ENCODE data around the gene ELANE.
"Not testable (repeated sequence)": the region's sequence is repeated elsewhere in the genome, so short reads cannot be mapped to it uniquely, and the experiment has no call there.

The ELANE gene

GRCh38 chr19:881385-882071 is 29.4 kb downstream of the ELANE start:
- no peak for DNase-seq

DNA sequence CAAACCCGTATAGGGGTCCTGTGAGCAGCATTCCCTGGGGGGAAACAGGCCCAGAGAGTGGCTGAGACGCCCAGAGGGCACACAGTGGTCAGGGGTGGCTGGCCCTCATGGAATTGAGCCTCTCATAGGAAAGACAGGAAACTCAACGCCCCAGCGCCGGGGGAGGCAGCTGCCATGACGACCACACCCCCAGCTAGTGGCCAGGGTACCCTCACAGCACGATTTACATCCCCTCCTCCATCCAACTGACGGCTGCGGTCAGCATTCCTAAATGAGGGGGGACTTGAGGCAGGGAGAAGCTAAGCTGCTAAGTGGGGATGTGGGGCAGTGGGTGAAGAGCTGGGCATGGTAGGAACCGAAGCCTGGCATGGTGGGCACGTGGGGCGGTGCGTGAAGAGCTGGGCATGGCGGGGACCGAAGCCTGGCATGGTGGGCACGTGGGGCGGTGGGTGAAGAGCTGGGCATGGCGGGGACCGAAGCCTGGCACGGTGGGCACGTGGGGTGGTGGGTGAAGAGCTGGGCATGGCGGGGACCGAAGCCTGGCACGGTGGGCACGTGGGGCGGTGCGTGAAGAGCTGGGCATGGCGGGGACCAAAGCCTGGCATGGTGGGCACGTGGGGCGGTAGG is 30.9 kb downstream of the ELANE start:
- DNase-seq, result no peak

GRCh38 chr19:883661-884211 is 31.6 kb downstream of the ELANE start:
- no peak for DNase-seq

DNA sequence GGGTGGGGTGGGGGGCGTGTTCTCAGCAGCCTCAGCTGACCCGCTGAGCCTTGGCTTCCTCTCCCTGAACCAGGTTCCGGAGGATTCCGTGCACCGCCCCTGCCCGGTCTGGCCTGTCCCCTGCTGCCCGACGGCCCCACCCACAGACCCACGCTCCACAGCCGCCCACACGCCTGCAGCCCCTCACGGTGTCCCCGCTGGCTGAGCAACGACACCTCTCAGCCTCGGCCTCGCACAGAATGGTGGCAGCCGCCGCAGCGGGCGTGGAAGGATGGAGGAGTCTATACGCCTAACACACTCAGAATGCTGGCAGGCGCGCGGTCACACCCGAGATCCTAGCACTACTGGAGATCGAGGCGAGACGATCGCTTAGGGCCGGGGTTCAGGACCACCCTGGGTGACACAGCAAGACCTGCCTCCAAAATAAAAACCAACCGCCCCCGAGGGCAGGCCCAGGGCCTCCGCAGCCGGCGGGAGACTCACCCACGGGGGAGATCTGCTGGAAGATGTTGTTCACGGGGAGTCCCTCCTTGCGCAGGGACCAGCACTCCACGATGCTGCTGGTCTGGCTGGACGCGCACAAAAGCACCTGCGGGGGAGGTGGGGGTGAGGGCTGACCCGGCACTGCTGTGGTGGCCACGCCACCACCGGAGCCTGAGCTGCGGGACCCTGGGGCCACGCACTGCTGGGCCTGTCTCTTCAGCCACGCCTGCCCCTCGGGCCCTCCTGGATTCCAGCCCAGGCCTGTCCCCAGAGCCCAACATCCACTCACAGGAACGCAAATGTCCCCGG is 32.5 kb downstream of the ELANE start:
- no peak for DNase-seq

- DNase-seq, result no peak
These were observed 33.6 kb downstream of the ELANE start for GRCh38 chr19:885536-886224.

DNA sequence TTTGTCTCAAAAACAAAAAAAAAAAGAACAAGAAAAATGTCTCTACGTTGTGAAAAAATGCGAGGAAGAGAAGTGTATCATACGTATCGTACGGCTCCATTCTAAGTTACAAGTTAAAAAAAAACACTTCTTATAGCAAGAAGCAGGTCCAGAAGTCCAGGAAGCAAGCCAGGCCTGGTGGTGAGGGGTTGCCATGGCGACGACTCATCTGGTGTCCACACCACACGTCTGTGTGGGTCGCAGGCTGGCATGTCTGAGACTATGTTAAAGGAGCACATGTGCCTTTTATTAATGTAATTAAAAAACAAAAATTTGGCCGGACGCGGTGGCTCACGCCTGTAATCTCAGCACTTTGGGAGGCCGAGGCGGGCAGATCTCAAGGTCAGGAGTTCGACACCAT is 35.0 kb downstream of the ELANE start:
- no peak for DNase-seq

DNA sequence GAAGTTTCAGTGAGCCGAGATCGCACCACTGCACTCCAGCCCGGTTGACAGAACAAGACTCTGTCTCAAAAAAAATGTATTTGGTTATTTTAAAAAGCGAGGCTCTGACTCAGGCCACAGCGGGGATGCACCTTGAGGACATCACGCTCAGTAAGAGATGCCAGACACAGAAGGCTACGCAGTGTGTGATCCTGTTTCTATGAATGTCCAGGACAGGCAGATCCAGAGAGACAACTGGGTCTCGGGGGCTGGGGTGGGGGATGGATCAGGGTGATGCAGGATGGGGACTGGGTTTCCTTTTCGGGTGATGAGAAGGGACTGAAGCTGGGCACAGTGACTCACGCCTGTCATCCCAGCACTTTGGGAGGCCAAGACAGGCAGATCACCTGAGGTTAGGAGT is 35.5 kb downstream of the ELANE start:
- DNase-seq, result no peak

DNA sequence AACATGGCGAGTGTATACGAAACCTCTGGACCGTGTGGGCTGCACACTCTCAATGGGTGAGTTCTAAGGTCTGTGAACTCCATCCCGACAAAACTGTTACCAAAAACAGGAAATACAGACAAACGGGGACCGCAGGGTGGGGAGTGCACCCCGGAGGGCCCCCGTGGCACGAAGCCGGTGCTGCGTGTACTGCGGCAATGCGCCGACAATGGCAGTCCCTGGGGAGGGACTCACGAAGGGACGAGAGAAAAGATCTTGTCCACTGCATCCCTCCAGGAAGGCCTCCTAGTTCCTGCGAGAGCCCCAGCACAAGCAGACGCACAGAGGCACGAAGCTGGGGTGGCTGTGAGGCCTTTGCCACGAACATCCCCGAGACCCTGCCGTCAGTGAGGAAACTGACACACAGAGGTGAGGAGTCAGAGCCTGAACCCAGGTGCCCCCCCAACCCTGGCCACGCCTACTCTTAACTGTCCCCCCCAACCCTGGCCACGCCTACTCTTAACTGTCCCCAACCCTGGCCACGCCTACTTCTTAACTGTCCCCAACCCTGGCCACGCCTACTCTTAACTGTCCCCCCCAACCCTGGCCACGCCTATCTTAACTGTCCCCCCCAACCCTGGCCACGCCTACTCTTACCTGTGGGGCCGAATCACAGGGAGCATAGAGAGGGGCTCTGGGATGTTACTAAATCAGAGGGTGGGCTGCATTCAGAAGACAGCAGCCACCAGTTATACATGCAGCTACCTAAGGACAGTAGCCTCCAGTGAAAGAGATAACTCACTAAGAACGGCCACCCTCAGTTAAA is 36.7 kb downstream of the ELANE start:
- no peak for DNase-seq

GRCh38 chr19:889662-890295 is 37.7 kb downstream of the ELANE start:
- DNase-seq, result no peak

DNA sequence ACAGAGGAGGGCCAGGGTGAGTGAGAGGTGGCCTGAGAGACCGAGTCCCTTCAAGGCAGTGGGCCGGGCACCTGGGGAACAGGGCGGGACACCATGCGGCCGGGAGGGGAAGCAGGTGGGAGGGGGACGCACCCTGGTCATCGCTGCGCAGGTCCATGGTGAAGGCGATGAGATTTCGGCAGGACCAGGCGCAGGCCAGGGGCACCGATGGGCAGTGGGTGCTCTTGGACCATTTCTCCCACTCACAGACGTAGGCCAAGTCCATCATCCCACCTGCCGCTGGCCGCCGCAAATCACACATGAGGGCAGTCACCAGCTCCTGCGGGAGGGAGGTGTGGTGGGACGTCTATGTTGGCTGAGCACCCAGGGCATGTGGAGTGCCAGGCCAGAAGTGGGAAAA is 38.7 kb downstream of the ELANE start:
- no peak for DNase-seq

DNA sequence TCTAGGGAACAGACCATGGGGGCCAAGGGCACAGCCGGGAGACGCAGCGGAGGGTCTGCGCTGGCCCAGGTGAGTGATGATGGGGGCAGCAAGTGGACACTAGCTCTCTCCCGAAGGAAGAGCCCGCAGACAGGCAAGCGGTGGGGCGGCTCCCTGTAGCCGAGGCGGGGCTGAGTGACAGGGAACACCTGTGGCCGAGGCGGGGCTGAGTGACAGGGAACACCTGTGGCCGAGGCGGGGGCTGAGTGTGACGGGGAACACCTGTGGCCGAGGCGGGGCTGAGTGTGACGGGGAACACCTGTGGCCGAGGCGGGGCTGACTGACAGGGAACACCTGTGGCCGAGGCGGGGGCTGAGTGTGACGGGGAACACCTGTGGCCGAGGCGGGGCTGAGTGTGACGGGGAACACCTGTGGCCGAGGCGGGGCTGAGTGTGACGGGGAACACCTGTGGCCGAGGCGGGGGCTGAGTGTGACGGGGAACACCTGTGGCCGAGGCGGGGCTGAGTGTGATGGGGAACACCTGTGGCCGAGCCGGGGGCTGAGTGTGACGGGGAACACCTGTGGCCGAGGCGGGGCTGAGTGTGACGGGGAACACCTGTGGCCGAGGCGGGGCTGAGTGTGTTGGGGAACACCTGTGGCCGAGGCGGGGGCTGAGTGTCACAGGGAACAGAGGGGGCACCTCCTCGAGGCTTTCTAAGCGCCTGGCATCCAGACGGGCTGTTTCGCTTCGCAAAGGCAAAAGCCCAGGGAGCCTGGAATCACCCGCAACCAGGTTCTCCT is 39.5 kb downstream of the ELANE start:
- DNase-seq, result not testable (repeated sequence)

GRCh38 chr19:892243-892893 is 40.3 kb downstream of the ELANE start:
- DNase-seq, result no peak

GRCh38 chr19:892894-893689 is 41.0 kb downstream of the ELANE start, which contains the start of the genes MED16 and RNU6-9:
TSS of gene MED16 (minus strand) at chr19:893187. CDS start at chr19:891131, 2,056 bp downstream.
TSS of gene RNU6-9 (plus strand) at chr19:893484.
- peak; percentile 96 for DNase-seq

DNA sequence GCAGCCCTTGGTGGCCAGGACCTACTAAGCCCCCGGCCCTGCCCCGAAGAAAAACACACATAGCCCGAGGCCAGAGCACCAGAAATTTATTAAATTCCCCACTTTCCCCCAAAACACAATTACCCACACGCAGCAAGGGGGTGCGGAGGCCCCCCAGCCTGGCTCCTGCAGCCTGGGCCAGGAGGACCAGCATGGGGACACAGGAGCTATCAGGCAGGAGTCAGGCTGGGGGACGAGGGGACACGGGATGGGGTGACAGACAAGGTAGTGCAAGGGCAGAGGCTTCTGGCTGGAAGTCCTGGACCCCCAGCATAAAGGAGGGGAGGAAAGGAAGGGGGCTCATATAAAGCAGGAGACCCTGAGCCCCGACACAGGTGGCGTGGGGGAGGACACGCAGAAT is 44.3 kb downstream of the ELANE start:
- DNase-seq, result no peak

DNA sequence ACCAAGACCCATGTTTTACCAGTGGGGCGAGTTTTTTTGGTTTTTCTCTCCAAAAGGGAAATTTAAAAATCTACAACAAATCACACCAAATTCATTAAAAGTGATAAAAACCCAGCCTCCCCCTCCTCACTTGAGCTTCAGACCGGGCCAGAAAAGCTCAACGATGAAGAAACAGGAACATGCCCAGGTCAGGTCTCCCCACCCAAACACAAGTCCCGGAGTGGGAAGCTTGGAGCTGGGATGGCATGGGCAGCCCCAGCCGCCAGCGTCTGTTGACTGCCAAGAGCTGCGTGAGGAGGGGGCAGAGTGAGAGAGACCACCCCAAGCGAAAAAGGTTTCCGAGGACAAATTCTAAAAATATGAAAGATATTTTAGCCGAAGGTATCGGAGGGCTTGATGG is 44.9 kb downstream of the ELANE start:
- DNase-seq, result no peak

- DNase-seq, result no peak
These were observed 45.4 kb downstream of the ELANE start for GRCh38 chr19:897442-898039.

DNA sequence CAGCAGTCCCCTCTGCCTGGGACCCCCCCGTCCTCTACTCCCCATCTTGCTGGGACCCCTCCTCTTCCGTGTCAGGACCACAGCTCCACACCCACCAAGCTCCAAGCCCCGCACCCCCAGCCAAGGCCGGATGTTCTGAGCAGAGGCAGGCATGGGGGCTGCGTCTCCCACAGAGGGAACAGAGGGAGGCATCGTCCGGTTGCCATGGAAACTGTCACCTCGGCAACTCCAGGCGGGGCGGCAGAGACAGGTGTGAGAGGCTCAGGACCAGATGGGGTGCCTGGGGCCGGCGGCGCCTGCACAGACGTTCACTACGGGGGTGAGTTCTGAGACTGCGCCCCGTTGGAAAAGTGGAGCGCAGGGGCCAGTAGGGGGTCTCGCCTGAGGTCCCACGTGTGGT is 46.6 kb downstream of the ELANE start:
- no peak for DNase-seq

DNA sequence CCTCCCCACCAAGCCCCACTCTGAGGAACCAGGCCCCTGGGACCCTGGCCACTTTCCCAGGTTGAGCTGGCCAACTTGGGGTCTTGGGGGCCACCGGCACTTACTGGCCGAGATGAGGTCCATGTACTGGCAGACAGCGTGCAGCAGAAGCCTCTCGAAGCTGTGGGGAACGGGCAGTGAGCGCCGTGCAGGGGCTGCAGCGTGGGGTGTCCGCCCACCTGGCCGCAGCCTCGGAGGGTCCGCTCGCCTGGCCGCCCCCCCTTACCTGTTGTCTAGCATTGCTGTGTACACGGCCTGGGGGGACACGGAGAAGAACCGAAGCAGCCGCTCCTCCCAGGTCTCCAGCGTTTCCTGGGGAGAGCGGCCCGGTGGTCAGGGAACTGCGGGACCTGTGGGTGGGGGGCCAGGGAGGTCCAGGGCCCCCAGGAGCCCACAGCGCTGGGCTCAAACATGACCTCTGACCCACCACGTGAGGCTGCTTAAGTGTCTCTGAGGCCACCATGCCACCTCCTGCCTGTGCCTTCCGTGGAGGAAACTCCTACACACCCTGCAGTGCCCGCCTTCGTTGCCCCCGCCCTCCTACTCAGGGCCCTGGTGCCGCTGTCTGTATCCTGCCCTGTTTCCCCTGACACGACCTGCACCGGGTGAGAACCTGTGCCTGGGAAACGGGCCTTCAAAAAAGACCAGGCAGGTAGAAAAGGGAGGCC is 47.4 kb downstream of the ELANE start:
- no peak for DNase-seq

DNA sequence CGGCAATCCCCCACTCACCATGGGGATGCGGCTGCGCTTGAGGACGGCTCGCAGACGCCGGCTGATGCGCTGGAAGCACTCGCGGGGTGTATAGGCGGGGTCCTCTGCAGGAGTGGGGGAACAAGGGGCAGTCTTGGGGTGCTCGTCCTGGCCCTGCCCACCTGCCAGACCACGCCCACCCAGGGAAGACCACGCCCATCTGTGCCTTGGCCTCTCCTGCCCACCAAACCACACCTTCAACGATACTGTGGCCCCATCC is 47.9 kb downstream of the ELANE start:
- DNase-seq, result no peak

Measured in inflammatory macrophage treated with lipopolysaccharide for 4 hours (primary cell).